ENCODE data around the gene MON2.

DNA sequence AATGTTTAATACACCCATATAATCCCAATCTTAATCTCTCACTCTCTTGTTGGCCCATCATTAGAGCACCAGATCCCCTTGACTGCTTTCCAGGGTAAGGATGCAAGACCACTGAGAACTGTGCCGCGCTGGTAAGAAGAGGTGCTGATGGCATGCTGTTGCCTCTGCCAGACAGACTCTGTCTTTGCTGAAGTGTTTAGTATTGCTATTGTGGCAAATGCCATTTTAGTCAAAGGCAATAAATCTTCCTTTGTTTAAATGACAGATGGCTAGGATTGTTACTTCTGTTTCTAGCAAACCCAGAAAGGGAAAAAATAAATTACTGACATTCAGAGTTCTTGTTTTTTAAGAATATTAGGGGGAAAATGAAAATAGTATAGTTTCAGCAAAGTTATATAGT is 152.3 kb downstream of the MON2 start:
- TF ChIP-seq, protein P1, sequence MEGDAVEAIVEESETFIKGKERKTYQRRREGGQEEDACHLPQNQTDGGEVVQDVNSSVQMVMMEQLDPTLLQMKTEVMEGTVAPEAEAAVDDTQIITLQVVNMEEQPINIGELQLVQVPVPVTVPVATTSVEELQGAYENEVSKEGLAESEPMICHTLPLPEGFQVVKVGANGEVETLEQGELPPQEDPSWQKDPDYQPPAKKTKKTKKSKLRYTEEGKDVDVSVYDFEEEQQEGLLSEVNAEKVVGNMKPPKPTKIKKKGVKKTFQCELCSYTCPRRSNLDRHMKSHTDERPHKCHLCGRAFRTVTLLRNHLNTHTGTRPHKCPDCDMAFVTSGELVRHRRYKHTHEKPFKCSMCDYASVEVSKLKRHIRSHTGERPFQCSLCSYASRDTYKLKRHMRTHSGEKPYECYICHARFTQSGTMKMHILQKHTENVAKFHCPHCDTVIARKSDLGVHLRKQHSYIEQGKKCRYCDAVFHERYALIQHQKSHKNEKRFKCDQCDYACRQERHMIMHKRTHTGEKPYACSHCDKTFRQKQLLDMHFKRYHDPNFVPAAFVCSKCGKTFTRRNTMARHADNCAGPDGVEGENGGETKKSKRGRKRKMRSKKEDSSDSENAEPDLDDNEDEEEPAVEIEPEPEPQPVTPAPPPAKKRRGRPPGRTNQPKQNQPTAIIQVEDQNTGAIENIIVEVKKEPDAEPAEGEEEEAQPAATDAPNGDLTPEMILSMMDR (IDR thresholded peaks at IDR 0.05; ENCODE audit: low read depth, low read length), result no peak
- TF ChIP-seq MYC (IDR thresholded peaks at IDR 0.05; ENCODE audit: low read depth, low read length) (no peak), POLR2A (IDR thresholded peaks at IDR 0.05; ENCODE audit: extremely low read depth, insufficient read length) (no peak)
